SH-SY5Y (cell line): Measurements from ENCODE around the gene TMED3.

Experiments
- GATA2 ChIP-seq: IDR thresholded peaks from 2 replicates; pipeline ENCODE4 v1.6.1; 2011; ENCODE audit warnings: mild to moderate bottlenecking, low read depth, low read length
- GATA3 ChIP-seq: IDR thresholded peaks from 2 replicates; pipeline ENCODE4 v1.6.1; 2011; ENCODE audit warnings: low read depth, mild to moderate bottlenecking, low read length, moderate library complexity

Gene TMED3

DNA sequence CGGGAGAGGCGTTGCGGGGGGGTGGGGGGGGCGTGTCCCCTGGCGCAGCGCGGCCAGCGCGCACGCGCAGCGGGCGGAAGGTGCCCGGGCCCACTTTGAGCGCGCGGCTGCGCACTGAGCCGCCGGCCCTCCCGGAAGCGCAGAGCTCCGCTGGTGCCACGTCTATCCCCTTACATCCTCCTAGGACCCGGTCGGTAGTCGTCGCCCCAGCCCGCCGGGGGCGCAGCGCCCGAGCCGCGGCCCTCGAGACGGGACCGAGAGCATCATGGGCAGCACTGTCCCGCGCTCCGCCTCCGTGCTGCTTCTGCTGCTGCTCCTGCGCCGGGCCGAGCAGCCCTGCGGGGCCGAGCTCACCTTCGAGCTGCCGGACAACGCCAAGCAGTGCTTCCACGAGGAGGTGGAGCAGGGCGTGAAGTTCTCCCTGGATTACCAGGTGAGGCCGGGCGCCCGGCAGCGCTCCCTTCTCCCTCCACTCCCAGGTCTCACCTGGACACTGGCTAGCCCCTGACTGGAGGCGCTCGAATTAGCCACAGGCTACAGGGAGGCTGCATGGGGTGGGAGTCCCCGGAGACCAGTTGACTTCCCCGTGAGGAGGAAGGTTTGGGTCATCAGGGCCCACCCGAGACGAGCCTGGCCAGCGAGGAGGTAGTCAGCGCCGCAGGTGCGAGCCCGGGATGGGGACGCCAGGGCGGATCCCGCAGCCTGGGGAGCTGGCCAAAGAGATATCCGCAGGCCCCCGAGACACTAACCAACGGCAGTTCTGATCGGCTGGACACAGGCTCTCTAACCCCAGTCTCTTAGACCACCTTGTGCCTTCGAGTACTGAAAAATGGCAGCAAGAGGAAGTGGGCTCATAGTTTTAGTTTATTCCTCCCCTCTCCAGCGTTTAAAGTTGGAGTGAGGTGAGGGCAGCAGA, at the start of gene TMED3:
Gene TMED3, plus strand, starts transcription at position 128 of the 916 bp plus-strand sequence. Its CDS starts 138 bp downstream, at position 266.
- no peak for TF ChIP-seq GATA2
- no peak for TF ChIP-seq GATA3

GRCh38 chr15:79261836-79262235, 49.1 kb upstream of the TMED3 start:
- TF ChIP-seq GATA3 (no peak), GATA2 (no peak)

- TF ChIP-seq GATA2 = no peak
- TF ChIP-seq GATA3 = no peak
Measured at GRCh38 chr15:79265167-79265566, 45.7 kb upstream of the TMED3 start.

DNA sequence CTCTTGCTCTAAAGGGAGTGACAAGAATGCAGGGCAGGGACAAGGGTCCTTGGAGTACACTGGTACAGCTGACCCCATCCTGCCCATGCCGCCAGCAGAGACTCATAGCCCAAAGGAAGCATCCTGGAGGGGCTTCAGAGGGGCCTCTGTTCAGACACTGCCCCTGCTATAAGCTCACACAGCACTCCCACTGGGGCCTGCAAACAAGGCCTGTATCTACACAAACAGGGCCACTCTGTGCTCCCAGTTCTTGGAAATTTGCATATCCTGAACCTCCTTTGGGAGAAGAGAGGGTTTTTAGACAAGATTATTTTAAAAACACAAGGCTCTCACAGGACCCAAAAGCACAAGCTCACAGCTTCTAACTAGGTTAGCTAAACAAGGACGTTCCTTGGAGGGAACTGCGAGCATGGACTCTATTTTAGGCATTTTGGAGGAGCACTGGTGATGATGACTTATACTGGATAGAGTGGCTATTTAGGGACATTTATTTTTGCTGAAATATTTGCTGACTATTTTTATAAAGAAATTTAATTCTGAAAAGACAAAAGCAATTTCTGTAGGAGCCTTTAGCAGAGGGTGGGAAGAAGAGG, 44.8 kb upstream of the TMED3 start:
- TF ChIP-seq GATA2 = no peak

DNA sequence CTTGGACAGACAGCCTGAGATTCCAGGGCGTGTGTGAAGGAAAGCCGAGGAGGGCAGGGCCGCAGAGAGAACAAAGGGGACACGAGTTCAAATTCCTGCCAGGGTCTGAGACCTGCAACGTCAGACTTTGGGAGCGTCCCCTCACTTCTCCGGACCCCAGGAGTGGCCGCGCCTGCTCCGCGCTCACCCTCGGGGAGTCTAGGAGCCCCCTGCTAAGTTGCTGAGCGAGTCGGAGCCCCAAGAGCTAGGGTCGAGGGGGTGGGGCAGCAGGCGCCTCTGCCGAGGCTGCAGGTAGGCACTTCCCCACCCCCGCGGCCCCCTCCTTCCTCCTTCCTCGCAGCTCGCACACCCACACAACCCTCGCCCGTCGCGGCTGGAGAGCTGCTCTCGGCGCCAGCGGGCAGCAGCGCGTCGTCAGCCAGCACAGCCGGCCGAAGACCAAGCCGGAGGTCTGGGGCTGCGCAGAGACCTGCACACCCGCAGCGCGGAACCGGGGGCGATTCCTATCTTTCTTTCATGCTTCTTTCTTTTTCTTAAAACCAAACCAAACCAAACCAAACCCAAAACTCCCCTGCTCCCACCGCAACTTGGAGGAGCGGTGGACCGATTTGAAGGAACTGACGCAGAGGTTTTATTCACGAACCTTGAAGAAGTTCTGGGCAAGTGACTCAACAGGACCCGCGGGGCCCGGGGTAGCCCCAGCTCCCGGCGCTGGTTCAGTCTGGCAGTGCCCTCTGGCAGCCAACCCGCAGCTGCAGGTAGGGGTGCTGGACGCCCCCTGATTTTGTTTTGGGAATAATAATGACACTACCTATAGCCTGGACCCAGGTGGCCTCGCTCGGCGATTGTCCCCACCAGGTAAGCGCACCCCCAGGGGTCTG, 28.3 kb upstream of the TMED3 start, which contains the start of gene ANKRD34C:
Gene ANKRD34C, plus strand, starts transcription at position 352 of the 881 bp plus-strand sequence. CDS start 10,563 bp downstream, outside the sequence.
- TF ChIP-seq GATA3 (no peak), GATA2 (peak; percentile 43; the same call in 1 of the 2 replicates)

DNA sequence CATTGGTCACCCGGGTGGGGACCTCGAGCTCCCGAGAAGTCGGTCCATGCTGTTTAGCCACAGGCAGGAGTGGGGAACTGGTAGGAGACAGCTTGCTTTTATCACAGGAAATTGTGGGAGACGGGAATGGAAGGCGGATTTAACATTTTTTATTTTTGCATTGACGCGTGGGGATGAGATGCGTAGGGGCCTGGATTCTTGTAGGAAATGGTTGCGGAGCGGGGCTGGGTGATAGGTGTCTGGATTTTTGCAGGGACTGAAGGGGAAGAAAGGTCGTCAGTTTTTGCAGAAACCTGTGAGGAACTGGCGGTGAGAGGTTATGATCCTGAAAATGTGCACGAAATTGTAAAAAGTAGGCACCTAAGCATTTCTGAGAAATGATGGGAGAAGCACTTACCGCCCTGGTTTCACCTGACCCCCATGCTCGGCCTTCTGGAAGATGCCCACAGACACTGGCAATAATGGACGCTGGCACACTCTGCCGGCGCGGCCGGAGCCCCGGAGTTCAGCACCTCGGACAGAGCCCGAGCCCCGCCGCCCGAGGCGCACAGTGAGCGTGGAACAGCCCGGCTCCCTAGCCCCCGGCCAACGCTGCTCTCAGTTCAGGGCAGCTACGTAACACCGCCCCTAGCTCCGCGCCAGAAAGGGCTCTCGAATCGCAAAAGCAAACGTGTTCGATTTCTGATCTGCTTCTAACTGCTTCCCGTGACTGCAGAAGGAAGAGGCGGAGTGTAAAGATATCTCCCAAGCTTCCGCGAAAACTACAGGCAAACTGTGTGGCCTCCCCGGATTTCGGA, 27.5 kb upstream of the TMED3 start:
- no peak for TF ChIP-seq GATA2
- TF ChIP-seq GATA3 = no peak

DNA sequence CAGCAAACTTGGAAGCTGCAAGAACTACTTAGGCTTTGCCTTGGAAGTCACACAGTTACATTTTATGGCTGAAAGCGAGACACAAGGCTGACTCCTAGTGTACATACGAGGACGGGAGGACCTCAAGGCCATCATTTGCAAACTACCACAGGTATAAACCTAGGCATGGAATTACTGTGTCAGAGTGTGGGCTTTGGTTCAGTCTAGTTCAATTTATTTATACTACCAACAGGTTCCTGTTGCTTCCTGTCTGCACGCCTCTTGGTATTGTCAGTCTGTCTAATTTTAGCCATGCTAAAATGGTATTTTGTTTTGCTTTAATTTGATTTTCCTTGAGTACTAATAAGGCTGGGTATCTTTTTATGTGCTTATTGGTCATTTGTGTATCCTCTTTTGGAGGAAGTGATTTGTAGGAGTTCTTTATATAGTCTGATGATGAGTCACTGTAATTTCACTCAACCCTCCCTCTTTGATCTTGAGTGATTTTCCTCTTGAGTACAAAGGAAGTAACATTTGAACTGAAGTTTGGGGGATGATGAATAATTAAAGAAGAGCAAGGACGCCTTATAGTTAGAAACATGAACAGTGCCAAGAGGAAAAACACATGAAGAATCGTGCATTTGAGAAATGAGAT, 20.2 kb upstream of the TMED3 start:
- TF ChIP-seq GATA3 (no peak), GATA2 (no peak)

DNA sequence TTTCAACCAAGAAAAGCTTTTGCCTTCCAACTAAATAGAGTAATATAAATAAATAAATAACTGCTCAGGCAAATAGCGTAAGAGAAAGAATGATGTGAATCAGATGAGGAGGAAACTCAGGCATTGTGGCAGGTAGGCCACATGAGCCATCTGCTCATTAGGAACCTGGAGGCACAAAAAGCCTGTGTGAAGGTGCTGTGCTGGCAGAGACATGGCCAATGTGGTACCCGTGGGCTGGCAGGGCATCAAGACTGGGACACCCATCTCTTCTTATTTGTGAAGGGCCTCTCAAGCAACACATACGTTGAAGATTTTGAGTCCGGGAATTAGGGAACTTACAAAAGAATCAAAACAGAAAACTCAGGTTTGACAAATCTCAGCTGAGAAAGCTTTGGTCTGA, 18.9 kb upstream of the TMED3 start:
- no peak for TF ChIP-seq GATA3
- no peak for TF ChIP-seq GATA2

DNA sequence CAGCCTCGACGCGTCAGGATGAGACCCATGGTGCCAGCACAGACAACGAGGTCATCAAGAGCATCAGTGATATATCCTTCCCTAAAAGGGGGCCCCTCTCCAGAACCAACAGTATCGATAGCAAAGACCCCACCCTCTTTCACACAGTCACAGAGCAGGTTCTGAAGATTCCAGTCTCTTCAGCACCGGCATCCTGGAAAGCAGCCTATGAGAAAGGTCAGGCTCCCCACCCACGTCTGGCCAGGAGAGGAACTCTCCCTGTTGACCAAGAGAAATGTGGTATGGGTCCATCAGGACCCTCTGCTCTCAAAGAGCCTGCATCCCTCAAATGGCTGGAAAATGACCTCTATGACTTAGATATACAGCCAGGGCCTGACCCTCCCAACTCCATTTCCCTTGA, 16.8 kb upstream of the TMED3 start:
- TF ChIP-seq GATA2 (no peak), GATA3 (no peak)

DNA sequence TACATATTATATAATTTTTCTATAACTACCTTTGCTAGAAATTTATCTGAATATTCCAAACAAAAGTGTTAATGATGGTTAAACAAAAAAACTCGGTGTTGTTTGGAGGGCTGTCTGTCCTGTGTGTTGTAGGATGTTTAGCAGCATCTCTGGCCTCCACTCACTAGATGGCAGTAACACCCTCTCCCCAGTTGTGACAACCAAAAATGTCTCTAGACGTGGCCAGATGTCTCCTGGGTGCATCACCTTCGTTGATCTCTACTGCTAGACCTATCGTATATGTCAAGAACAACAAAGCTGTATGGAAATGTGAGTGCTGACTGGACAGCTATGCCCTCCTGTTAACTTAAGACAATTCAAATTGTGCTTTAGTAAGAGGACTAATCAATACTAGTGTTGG, 14.3 kb upstream of the TMED3 start:
- no peak for TF ChIP-seq GATA3
- TF ChIP-seq GATA2 = no peak

DNA sequence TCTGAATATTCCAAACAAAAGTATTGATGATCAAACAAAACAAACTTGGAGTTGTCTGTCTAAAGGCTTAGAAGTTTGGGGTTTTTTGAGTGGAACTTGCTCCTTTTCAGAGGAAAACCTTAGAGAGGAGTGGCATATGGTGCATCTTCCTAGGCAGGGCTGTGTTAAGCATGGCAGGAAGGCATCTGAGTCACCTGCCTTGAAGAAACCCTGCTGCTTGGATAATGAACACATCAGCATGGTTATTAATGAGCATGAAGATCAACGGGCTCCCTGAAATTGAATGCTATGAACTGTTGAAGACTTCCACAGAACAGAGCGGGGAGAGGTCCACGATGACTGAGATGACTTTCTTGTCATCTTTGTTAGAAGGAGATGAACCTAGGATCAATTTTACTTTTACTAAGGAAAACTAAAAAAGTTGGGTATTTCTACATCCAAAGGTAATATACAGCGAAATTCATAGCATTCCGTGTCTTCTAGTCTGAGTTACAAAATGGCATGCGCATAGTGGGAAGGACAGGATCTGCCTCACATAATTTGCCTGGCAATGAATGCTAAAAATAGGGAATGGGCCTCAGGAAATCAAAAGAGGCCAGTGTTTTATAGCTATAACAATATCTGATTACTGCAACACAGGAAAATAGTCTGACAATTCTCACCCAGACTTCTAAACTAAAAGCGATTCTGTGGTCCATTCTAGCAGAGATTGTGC, 11.6 kb upstream of the TMED3 start:
- TF ChIP-seq GATA2 = no peak
- TF ChIP-seq GATA3 = no peak

GRCh38 chr15:79299841-79300235, 11.1 kb upstream of the TMED3 start:
- no peak for TF ChIP-seq GATA3
- TF ChIP-seq GATA2 = no peak
